AG10803 (cell line): ENCODE measurements around the gene COPZ2.
A peak's percentile ranks its signal among the peaks of the same experiment; 100 is the strongest.
"Not testable (repeated sequence)": the region's sequence is repeated elsewhere in the genome, so short reads cannot be mapped to it uniquely, and the experiment has no call there.

Source experiments
- DNase-seq: peaks from one replicate; pipeline ENCODE4 v3.0.0; 2010; ENCODE audit warnings: low read depth
- H3K4me3 ChIP-seq: 2 replicates; pipeline ENCODE4 v1.5.1; 2011; ENCODE audit warnings: mild to moderate bottlenecking, low read length, control low read depth
- TF ChIP-seq, protein P1 (sequence below): conservative IDR thresholded peaks from 2 replicates; pipeline ENCODE4 v1.5.1; 2011; ENCODE audit warnings: mild to moderate bottlenecking, low read length, control low read depth, inconsistent platforms

COPZ2 gene

DNA sequence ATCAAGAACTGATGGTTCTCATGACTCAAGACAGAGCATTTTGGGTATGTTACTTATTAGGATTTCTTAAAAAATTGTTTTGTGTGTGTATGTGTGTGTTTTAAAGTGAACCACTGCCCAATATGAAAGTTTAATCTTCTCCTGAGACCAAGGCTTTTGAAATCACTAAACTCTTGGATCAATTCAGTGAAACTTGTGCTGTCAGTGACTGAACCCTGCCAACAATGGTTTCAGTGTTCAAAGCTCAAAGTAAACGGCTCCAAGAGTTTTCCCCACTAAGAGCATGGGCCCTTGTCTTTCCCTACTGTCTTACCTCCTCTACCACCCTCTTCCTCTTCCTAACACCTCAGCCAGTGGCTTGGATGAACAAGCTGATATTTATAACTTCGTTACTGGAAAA lies 32.6 kb upstream of the COPZ2 start:
- TF ChIP-seq, protein P1, sequence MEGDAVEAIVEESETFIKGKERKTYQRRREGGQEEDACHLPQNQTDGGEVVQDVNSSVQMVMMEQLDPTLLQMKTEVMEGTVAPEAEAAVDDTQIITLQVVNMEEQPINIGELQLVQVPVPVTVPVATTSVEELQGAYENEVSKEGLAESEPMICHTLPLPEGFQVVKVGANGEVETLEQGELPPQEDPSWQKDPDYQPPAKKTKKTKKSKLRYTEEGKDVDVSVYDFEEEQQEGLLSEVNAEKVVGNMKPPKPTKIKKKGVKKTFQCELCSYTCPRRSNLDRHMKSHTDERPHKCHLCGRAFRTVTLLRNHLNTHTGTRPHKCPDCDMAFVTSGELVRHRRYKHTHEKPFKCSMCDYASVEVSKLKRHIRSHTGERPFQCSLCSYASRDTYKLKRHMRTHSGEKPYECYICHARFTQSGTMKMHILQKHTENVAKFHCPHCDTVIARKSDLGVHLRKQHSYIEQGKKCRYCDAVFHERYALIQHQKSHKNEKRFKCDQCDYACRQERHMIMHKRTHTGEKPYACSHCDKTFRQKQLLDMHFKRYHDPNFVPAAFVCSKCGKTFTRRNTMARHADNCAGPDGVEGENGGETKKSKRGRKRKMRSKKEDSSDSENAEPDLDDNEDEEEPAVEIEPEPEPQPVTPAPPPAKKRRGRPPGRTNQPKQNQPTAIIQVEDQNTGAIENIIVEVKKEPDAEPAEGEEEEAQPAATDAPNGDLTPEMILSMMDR = no peak
- no peak overlapping the region for H3K4me3 ChIP-seq
- DNase-seq = no peak

DNA sequence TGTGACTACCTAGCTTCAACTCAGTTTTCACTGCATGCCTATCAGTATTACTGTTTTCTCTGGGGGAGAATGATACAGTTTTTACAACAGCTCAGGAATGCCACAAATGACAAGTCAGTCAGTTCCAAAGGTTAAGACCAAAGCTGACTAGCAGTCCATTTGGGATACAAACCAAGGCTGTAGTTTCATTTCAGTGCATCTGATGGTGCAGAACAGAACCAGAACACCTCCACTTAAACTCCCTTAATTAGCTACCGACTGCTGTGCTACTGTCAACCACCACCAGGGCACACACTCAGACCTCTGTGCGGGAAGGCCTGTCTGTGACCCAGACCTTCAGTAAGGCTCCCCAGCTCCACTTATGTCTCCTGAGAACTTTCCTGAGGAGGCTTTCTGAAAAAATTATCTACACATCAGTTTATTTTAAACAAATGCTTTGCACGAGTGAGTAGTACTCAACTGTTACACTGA lies 30.9 kb upstream of the COPZ2 start:
- TF ChIP-seq, protein P1 = peak; percentile 51
- DNase-seq = peak; percentile 73

DNA sequence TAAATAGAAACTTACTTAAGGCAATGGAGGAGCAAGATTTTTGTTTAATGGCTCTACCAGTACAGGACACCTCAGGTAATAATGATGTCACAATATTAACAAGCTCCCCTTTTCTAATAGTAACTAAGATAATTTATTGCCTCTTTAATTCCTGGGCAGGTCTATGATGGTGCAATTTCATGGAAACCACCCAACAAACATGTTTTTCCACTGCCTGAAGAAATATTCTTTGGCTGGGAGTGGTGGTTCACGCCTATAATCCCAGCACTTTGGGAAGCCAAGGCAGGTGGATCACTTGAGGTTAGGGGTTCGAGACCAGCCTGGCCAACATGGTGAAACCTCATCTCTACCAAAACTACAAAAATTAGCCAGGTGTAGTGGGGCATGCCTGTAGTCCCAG lies 30.2 kb upstream of the COPZ2 start:
- peak; percentile 46 for DNase-seq
- not testable (repeated sequence) for H3K4me3 ChIP-seq

More for the DNA sequence above, 30.9 kb upstream of the COPZ2 start:
- H3K4me3 ChIP-seq = no peak overlapping the region

DNA sequence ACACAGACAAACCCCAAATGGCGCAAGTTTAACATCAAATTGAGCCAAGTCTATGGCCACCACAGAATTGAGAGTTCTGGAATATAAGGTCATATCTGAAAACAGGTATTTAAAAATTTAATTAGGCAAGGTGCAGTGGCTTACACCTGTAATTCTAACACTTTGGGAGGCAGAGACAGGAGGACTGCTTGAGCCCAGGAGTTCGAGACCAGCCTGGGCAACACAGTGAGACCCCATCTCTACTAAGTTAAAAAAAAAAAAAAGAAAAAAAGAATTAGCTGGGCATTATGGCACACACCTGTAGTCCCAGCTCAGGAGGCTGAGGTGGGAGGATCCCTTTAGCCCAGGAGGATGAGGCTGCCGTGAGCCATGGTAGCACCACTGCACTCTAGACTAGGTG lies 29.6 kb upstream of the COPZ2 start:
- no peak for DNase-seq
- TF ChIP-seq, protein P1 = no peak
- no peak overlapping the region for H3K4me3 ChIP-seq

DNA sequence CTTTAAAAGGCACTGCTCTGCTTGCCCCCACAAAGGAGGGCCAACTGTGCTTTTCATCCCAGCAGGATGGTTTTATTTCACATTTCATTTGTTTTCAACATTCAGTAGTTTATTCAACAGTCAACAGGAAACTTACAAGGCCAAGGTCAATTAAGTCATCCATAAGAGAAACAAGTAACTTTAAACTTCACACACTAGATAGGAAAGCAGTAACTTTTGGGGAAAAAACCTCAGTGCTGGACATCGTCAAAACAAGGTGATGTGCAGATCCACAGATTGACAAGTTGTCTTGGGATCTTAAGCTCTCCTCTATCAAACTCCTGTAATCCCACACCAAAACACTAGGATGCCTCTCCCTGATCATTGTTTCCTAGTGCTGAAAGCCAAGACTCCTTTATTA lies 29.1 kb upstream of the COPZ2 start:
- TF ChIP-seq, protein P1 = no peak
- no peak overlapping the region for H3K4me3 ChIP-seq
- DNase-seq = no peak

DNA sequence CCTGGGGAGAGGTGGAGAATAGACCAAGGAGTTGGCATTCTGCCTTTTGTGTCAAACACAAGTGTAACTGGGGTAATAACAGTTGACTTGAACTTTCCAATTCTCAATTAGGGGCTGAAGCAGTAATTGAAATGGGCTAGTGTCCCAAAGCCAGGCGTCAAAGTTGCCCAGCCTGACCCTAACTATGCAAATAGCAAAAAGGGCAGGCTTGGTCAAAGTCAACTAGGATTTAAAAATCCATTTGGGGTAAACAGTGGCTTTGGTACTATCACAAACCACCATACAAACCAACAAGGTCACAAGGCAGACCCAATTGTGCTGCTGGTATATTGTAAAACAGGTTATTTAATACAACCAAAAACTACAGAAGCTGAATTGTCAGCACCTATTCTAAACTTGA lies 28.6 kb upstream of the COPZ2 start:
- no peak for DNase-seq
- no peak overlapping the region for H3K4me3 ChIP-seq
- TF ChIP-seq, protein P1 = no peak

DNA sequence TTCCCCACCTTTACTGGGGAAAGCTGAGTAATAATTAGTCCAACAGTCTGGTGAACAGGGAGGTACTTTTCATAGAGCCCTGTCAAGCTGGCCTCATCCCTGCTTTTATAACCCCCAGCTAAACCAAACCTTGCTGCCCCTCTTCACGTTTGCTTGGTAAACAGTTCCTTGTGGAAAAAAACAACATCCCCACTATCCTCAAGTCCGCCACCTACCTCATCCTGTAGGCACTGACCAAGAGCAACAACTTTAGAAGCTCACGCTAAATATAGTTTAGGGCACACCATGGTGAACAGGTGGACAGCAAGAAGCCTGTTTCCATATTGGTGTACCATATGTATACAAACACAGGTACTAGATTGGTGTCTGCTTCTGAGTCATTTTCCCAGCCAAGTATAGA lies 27.0 kb upstream of the COPZ2 start:
- no peak for DNase-seq
- no peak overlapping the region for H3K4me3 ChIP-seq
- TF ChIP-seq, protein P1 = no peak

DNA sequence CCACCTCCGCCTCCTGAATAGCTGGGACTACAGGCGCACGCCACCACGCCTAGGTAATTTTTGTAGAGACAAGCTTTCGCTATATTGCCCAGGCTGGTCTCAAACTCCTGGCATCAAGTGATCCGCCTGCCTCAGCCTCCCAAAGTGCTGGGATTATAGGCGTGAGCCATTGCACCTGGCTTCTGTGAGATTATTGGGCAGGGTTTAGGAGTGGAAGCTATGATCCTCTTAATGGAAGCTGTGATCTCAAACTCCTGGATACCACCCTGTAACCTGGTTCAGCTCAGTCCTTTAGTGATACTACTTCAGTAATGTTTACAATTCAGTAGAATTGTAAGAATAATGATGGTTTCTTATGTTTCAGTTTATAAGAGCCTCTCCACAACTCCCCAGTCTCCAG lies 24.7 kb upstream of the COPZ2 start:
- no peak for DNase-seq
- no peak overlapping the region for H3K4me3 ChIP-seq

More for the DNA sequence above, 24.7 kb upstream of the COPZ2 start:
- TF ChIP-seq, protein P1 = no peak
